Thoracic aorta (tissue), 2 donors: ENCODE data around the gene MYRF. TPM values are rescaled to one million over a fixed set of nuclear protein-coding genes. Genes with fewer than 3 reads are reported as not detected.

ENCODE experiments used
- ATAC-seq: fragments of 150-250 bp; one replicate; pipeline ENCODE4 v1.8.0; 2017; ENCODE audit warnings: low read depth; ENCODE audit not compliant: insufficient number of reproducible peaks, low FRiP score
- DNase-seq: peaks from one replicate; pipeline ENCODE4 v3.0.0-alpha.2; 2020; ENCODE audit warnings: low spot score
- H3K27ac ChIP-seq, 2 donors: fragments of 200-600 bp; sonication (generic); 1 replicate in 1 of 2; 2 replicates in 1 of 2; pipeline ENCODE4 v1.5.1; 2016; ENCODE audit warnings: mild to moderate bottlenecking in 2 of 2, moderate library complexity in 2 of 2
- H3K27me3 ChIP-seq: fragments of 200-600 bp; sonication (generic); replicated peaks from 2 replicates; pipeline ENCODE4 v1.6.0; 2016; ENCODE audit warnings: mild to moderate bottlenecking; ENCODE audit not compliant: insufficient read depth
- H3K36me3 ChIP-seq: fragments of 200-600 bp; sonication (generic); one replicate; pipeline ENCODE4 v1.5.1; 2016
- H3K4me1 ChIP-seq, 2 donors: fragments of 200-600 bp; sonication (generic); 1 replicate in 1 of 2; 2 replicates in 1 of 2; pipeline versions ENCODE4 v1.5.1 to v1.6.0; 2016; ENCODE audit warnings: low read depth in 2 of 2, mild to moderate bottlenecking in 1 of 2; ENCODE audit not compliant: control insufficient read depth in 1 of 2
- H3K4me3 ChIP-seq: fragments of 200-600 bp; sonication (generic); 2 replicates; pipeline ENCODE4 v1.5.1; 2016; ENCODE audit warnings: mild to moderate bottlenecking
- H3K9me3 ChIP-seq: fragments of 200-600 bp; sonication (generic); 2 replicates; pipeline ENCODE4 v1.5.1; 2016
- total RNA-seq, 2 donors: library from RNA; depleted of rRNA; stranded (reverse); fragments of >200 nt; gene quantifications; one replicate each; pipeline versions ENCODE4 v1.1.0 to v1.2.3, GENCODE V29; 2016
- TF ChIP-seq, protein P1 (sequence below): fragments of 200-600 bp; sonication (generic); IDR thresholded peaks from one replicate; pipeline ENCODE4 v1.5.1; 2019; ENCODE audit warnings: antibody characterized with exemption

The MYRF gene
- total RNA-seq, 2 donors from 2014 or later = 5.1 TPM; not detected in 1

DNA sequence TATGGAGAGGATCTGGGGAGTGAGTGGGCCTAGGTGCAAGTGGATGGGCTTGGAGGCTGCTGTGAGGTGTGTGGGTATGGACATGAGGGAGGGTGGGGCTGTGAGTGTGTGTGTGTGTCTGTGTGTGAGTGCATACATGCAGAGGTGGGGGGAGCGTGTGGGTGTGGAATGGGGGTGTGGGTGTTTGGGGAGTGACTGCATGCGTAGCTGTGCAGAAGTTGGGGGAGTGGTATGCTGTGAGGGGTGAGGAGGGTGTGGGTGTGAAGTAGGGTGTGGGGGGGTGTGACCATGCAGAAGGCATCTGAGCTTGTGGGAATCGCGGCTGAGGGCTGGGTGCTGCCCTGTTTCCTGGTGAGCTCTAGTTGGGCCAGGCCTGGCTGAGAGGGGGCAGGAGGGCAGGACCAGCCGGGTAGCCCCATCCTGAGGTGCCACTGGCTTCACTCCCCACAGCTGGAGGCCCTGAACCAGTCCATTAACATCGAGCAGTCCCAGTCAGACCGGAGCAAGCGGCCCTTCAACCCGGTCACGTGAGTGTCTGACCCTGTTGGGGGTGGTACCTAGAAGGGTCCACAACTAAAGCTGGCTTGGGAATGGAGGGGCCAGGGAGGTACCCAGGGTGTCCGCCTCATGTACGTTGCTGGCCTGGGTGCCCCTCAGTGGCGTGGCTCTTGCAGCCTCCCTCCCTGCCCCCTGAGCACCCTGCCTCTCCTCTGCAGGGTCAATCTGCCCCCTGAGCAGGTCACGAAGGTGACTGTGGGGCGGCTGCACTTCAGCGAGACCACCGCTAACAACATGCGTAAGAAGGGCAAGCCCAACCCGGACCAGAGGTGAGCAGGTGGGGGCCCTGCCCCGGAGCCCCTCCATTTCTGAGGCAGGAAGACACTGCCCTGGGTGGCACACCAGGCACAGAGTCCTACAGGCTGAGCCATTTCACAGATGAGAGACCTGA, 23.4 kb downstream of the MYRF start:
- Histone ChIP-seq H3K4me3 (no peak overlapping the region), H3K9me3 (no peaks in the 10 kb centered on the region), H3K4me1 (no peaks in the 10 kb centered on the region), H3K27me3 (no peaks in the 10 kb centered on the region), H3K27ac (no peak overlapping the region), H3K36me3 (no peaks in the 10 kb centered on the region)
- DNase-seq (no peak), ATAC-seq (no peak)
- TF ChIP-seq, protein P1, sequence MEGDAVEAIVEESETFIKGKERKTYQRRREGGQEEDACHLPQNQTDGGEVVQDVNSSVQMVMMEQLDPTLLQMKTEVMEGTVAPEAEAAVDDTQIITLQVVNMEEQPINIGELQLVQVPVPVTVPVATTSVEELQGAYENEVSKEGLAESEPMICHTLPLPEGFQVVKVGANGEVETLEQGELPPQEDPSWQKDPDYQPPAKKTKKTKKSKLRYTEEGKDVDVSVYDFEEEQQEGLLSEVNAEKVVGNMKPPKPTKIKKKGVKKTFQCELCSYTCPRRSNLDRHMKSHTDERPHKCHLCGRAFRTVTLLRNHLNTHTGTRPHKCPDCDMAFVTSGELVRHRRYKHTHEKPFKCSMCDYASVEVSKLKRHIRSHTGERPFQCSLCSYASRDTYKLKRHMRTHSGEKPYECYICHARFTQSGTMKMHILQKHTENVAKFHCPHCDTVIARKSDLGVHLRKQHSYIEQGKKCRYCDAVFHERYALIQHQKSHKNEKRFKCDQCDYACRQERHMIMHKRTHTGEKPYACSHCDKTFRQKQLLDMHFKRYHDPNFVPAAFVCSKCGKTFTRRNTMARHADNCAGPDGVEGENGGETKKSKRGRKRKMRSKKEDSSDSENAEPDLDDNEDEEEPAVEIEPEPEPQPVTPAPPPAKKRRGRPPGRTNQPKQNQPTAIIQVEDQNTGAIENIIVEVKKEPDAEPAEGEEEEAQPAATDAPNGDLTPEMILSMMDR = no peak

DNA sequence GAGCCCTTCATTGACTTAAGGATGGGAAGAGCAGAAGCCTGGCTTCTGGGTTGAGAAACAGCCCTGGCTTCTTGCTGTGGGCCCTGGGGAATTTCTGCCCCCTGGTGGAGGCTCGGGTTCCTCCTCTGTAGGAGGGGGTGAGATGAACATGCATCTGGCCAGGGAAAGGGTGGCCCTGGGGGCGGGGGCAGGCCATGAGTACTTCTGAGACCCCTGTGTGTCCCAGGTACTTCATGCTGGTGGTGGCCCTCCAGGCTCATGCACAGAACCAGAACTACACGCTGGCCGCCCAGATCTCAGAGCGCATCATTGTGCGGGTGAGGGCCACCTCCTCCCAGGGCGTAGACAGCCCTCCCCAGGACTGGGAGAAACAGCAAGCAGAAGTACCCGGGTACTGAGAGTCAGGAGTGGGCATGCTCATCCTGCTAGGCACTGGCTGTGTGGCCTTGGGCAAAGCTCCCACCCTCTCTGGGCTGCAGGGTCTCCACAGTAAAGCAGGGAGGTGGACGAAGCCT, 24.2 kb downstream of the MYRF start:
- Histone ChIP-seq H3K27ac (no peak overlapping the region), H3K4me3 (no peak overlapping the region), H3K4me1 (no peaks in the 10 kb centered on the region), H3K36me3 (no peaks in the 10 kb centered on the region), H3K27me3 (no peaks in the 10 kb centered on the region), H3K9me3 (no peaks in the 10 kb centered on the region)
- DNase-seq (no peak), ATAC-seq (no peak)
- TF ChIP-seq, protein P1 = peak; percentile 29

DNA sequence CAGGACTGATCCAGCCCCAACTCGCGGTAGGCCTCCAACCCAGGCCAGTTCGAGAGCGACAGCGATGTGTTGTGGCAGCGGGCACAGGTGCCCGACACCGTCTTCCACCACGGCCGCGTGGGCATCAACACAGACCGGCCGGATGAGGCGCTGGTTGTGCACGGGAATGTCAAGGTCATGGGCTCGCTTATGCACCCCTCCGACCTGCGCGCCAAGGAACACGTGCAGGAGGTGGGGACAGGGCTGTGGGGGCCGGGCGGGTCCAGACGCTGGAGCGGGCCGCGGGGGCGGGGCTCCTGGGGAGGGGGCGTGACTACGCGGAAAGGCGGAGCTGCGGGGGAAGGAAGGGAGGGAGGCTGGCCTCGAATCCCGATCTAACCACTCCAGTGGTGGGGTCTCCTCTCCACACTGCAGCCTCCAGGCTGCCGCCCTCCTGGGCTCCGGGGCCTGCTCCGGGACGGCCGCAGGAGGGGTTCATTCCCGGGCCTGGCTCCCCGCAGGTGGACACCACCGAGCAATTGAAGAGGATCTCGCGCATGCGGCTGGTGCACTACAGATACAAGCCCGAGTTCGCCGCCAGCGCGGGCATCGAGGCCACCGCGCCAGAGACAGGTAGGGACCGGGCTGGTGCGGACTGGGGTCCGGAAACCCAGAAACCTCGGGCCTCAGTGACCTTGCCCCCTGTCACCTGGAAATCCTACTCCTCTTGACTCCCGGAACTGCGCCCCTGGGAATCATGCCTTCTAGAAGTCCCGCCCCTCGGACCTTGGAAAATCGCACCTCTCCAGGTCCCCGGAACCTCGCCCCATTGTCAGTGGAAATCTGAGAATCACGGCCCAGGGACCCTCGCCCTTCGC, 25.0 kb downstream of the MYRF start:
- no peak overlapping the region for H3K27ac ChIP-seq
- ATAC-seq = no peak

DNA sequence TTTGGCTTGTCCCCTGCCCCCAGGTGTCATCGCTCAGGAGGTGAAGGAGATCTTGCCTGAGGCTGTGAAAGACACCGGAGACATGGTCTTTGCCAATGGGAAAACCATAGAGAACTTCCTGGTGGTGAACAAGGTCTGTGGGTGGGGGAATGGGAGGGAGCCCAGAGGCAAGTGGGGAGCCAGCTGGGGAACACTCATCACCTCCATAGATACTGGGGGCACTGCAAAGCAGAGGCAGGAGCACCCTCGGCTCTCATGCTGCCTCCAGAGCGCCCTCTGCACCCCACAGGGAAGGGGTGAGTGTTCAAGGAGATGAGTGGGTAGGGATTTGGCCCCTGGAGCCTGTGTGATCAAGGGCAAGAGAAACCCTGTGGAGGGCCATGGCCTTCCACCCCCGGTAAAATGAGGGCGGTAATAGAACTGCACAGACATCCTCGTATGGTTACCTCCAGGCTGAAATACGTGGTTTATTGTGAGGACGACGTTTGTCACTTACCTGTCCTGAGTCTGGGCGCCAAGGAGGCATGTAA, 26.0 kb downstream of the MYRF start:
- no peaks in the 10 kb centered on the region for H3K27me3 ChIP-seq
- ATAC-seq (no peak), DNase-seq (no peak)
- TF ChIP-seq, protein P1 = no peak
- H3K4me1 ChIP-seq = no peaks in the 10 kb centered on the region
- H3K4me3 ChIP-seq = no peak overlapping the region
- no peaks in the 10 kb centered on the region for H3K9me3 ChIP-seq
- no peak overlapping the region for H3K27ac ChIP-seq
- no peaks in the 10 kb centered on the region for H3K36me3 ChIP-seq

More for the DNA sequence above, 25.0 kb downstream of the MYRF start:
- no peaks in the 10 kb centered on the region for H3K4me1 ChIP-seq
- H3K27me3 ChIP-seq = no peaks in the 10 kb centered on the region
- TF ChIP-seq, protein P1 = no peak
- no peak for DNase-seq
- H3K4me3 ChIP-seq = peak overlapping the region; percentile 27
- no peaks in the 10 kb centered on the region for H3K36me3 ChIP-seq
- no peaks in the 10 kb centered on the region for H3K9me3 ChIP-seq
